GM10847 (cell line): ENCODE results near the gene PDCD11.

Source experiments
- POLR2A ChIP-seq: IDR thresholded peaks from 2 replicates; pipeline ENCODE4 v1.6.1; 2011; ENCODE audit not compliant: insufficient read length; ENCODE audit errors: extremely low read depth

The PDCD11 gene, protein sequence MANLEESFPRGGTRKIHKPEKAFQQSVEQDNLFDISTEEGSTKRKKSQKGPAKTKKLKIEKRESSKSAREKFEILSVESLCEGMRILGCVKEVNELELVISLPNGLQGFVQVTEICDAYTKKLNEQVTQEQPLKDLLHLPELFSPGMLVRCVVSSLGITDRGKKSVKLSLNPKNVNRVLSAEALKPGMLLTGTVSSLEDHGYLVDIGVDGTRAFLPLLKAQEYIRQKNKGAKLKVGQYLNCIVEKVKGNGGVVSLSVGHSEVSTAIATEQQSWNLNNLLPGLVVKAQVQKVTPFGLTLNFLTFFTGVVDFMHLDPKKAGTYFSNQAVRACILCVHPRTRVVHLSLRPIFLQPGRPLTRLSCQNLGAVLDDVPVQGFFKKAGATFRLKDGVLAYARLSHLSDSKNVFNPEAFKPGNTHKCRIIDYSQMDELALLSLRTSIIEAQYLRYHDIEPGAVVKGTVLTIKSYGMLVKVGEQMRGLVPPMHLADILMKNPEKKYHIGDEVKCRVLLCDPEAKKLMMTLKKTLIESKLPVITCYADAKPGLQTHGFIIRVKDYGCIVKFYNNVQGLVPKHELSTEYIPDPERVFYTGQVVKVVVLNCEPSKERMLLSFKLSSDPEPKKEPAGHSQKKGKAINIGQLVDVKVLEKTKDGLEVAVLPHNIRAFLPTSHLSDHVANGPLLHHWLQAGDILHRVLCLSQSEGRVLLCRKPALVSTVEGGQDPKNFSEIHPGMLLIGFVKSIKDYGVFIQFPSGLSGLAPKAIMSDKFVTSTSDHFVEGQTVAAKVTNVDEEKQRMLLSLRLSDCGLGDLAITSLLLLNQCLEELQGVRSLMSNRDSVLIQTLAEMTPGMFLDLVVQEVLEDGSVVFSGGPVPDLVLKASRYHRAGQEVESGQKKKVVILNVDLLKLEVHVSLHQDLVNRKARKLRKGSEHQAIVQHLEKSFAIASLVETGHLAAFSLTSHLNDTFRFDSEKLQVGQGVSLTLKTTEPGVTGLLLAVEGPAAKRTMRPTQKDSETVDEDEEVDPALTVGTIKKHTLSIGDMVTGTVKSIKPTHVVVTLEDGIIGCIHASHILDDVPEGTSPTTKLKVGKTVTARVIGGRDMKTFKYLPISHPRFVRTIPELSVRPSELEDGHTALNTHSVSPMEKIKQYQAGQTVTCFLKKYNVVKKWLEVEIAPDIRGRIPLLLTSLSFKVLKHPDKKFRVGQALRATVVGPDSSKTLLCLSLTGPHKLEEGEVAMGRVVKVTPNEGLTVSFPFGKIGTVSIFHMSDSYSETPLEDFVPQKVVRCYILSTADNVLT (N-terminal part only)

DNA sequence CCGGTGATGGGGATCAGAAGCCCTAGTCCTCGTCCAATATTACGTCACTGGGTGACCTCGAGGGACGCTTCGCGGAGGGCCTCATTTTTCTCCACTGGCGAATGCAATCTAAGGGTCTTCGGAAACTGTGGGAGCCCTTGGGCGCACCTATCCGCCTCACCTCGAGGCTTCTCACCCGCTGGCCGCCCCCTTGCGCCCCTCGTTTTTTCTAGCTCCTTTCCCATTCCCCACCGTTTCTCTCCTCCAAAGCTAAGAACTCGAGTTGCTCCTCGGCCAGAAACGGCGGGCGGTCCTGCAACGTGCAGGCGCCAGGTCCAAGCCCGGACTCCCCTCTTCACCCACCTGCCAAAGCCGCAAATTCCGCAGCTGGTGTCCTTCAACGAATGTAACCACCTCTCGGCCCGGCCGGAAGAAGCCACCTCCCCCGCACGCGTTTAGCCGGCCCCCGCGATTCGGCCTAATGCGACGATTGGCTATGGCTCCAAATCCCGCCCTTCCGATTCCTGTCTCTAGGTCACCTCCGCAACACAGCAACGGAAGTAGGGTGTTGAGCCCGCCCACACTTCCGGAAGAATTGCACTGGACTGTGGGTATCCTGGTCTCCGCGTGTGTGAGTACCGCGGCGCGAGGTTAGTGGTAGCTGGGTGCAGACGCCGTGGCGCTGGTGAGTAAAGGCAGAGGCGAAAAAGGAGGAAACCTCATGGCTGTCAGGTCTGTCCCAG lies at the start of gene PDCD11, which contains the start of gene ATP5MK:
Gene PDCD11, plus strand, starts transcription at position 560 of the 722 bp plus-strand sequence. CDS start 1,801 bp downstream, outside the sequence.
Gene ATP5MK, minus strand, starts transcription at position 409 of the 722 bp plus-strand sequence. CDS start 4,018 bp downstream, outside the sequence.
- TF ChIP-seq POLR2A, result peak; percentile 84

GRCh38 chr10:103350175-103350516 lies 46.3 kb upstream of the PDCD11 start:
- no peak for TF ChIP-seq POLR2A

- TF ChIP-seq POLR2A, result peak; percentile 50
These were observed 45.7 kb upstream of the PDCD11 start, which contains the start of gene PCGF6 for GRCh38 chr10:103350517-103351260. Gene PCGF6, minus strand, starts transcription at chr10:103351140. Its CDS starts 74 bp downstream, at chr10:103351066.

- no peak for TF ChIP-seq POLR2A
These were observed 43.1 kb upstream of the PDCD11 start for GRCh38 chr10:103353281-103353680.

DNA sequence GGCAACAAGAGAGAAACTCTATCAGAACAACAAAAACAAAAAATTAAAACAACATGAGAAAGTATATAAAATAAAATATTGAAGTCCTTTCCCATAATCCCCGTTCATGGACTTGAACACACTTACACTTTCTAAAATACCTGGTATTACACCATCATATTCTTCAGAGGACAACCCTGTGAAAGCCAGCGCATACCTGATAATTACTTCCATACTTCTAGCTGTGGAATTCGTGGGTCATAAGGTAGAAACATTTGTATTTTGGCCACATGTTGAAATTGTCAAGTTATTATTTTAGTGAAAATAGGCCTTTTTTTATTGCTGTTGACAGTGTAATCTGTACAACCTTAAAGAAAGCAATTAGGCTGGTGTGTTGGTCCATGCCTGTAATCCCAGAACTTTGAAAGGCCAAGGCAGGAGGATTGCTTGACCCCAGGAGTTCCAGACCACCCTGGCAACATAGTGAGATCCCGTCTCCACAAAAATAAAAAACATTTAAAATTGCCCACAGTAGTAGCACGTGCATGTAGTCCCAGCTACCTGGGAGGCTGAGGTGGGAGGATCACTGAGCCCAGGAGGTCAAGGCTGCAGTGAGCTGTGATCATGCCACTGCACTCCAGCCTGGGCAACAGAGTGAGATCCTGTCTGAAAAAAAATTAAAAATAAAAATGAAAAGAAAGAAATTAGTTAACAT lies 40.4 kb upstream of the PDCD11 start:
- no peak for TF ChIP-seq POLR2A

DNA sequence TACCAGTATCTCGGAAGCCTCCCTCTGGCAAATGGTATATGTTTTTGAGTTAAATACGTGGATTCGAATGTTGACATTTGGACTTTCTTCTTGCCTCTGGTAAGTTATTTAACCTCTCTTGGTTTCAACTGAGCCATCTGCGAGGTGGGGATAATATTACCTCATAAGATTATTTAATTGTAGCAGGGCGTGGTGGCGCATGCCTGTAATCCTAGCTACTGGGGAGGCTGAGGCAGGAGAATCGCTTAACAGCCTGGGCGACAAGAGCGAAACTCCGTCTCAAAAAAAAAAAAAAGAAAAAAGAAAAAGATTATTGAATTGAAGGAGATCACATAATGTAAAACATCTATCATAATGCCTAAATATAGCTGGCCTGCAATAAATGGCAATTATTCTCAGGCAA lies 29.0 kb upstream of the PDCD11 start:
- TF ChIP-seq POLR2A, result no peak

DNA sequence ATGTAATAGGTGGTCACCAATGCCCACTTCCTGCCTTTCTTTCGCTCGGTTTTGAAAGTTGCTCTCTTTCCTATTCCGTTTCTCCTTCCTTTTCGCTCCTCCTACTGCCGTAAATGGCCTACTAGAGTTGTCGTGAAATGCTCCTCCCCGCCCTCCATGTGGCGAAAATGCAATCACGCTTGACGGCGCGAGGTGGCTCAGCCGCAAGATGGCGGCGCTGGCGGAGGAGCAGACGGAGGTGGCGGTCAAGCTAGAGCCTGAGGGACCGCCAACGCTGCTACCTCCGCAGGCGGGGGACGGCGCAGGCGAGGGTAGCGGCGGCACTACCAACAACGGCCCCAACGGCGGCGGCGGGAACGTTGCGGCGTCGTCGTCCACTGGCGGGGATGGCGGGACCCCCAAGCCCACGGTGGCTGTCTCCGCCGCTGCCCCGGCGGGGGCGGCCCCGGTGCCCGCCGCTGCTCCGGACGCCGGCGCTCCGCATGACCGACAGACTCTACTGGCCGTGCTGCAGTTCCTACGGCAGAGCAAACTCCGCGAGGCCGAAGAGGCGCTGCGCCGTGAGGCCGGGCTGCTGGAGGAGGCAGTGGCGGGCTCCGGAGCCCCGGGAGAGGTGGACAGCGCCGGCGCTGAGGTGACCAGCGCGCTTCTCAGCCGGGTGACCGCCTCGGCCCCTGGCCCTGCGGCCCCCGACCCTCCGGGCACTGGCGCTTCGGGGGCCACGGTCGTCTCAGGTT lies 28.5 kb upstream of the PDCD11 start, which contains the start of gene TAF5:
Gene TAF5, plus strand, starts transcription at position 195 of the 737 bp plus-strand sequence. Its CDS starts 14 bp downstream, at position 209.
- TF ChIP-seq POLR2A, result peak; percentile 95

- TF ChIP-seq POLR2A, result no peak
These were observed 22.9 kb upstream of the PDCD11 start for GRCh38 chr10:103373544-103373943.

DNA sequence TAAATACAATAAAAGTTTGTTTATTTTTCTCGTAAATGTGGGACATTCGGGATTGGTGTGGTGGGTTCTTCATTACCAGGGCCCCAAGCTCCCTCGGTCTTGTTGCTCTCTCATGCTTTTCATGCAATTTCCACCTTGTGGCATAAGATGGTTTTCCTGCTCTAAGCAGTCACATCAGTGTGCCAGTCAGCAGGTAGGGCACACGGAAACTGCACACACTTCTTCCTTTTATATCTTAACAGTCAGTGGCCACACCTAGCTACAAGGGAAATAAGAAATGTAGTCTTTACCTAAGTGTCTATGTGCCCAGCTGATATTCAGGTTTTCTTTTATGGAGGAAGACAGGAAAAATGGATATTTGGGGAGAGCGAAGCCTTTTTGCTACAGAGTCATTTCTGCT lies 22.2 kb upstream of the PDCD11 start:
- TF ChIP-seq POLR2A, result no peak

GRCh38 chr10:103382769-103383168 lies 13.7 kb upstream of the PDCD11 start:
- TF ChIP-seq POLR2A, result no peak

GRCh38 chr10:103394180-103394579 lies 2.2 kb upstream of the PDCD11 start:
- no peak for TF ChIP-seq POLR2A

- TF ChIP-seq POLR2A, result no peak
These were observed 716 bp upstream of the PDCD11 start for GRCh38 chr10:103395754-103396066.

- TF ChIP-seq POLR2A, result no peak
These were observed 312 bp downstream of the PDCD11 start for GRCh38 chr10:103396789-103397087.
